ENCODE results near the gene RAB4A.

RAB4A gene

GRCh38 chr1:229247871-229248270 is 23.0 kb upstream of the RAB4A start:
- no peak overlapping the region for H3K9ac ChIP-seq (ENCODE audit: low read length)
- H3K9me3 ChIP-seq (ENCODE audit: control insufficient read depth, low read length), result peaks cover 20% of the 10 kb centered on the region
- no peak for DNase-seq (ENCODE audit: low read depth)
- peaks cover 13% of the 10 kb centered on the region for H3K4me1 ChIP-seq (ENCODE audit: control insufficient read depth, insufficient read depth, low read length)
- no peak overlapping the region for H3K4me3 ChIP-seq (ENCODE audit: low read length)
- H3K27me3 ChIP-seq (replicated peaks; ENCODE audit: control insufficient read depth, insufficient read depth, low read length), result peaks cover 9% of the 10 kb centered on the region
- no peaks in the 10 kb centered on the region for H3K36me3 ChIP-seq (ENCODE audit: control insufficient read depth, insufficient read depth, low read length, severe bottlenecking)

- H3K9ac ChIP-seq (ENCODE audit: low read length), result no peak overlapping the region
- H3K4me3 ChIP-seq (ENCODE audit: low read length), result no peak overlapping the region
- DNase-seq (ENCODE audit: low read depth), result no peak
- peaks cover 8% of the 10 kb centered on the region for H3K9me3 ChIP-seq (ENCODE audit: control insufficient read depth, low read length)
- H3K27me3 ChIP-seq (replicated peaks; ENCODE audit: control insufficient read depth, insufficient read depth, low read length), result peaks cover 9% of the 10 kb centered on the region
- no peaks in the 10 kb centered on the region for H3K36me3 ChIP-seq (ENCODE audit: control insufficient read depth, insufficient read depth, low read length, severe bottlenecking)
- H3K4me1 ChIP-seq (ENCODE audit: control insufficient read depth, insufficient read depth, low read length), result peaks cover 13% of the 10 kb centered on the region
Measured at GRCh38 chr1:229248821-229249817, 21.8 kb upstream of the RAB4A start.

- Histone ChIP-seq H3K9ac (ENCODE audit: low read length) (no peak overlapping the region), H3K27me3 (replicated peaks; ENCODE audit: control insufficient read depth, insufficient read depth, low read length) (peaks cover 9% of the 10 kb centered on the region), H3K4me3 (ENCODE audit: low read length) (no peak overlapping the region), H3K36me3 (ENCODE audit: control insufficient read depth, insufficient read depth, low read length, severe bottlenecking) (no peaks in the 10 kb centered on the region), H3K4me1 (ENCODE audit: control insufficient read depth, insufficient read depth, low read length) (peaks cover 13% of the 10 kb centered on the region), H3K9me3 (ENCODE audit: control insufficient read depth, low read length) (no peaks in the 10 kb centered on the region)
- DNase-seq (ENCODE audit: low read depth), result no peak
Measured at GRCh38 chr1:229249854-229250644, 20.9 kb upstream of the RAB4A start.

- no peak for DNase-seq (ENCODE audit: low read depth)
- Histone ChIP-seq H3K27me3 (replicated peaks; ENCODE audit: control insufficient read depth, insufficient read depth, low read length) (peaks cover 15% of the 10 kb centered on the region), H3K9me3 (ENCODE audit: control insufficient read depth, low read length) (no peaks in the 10 kb centered on the region), H3K9ac (ENCODE audit: low read length) (no peak overlapping the region), H3K4me1 (ENCODE audit: control insufficient read depth, insufficient read depth, low read length) (peaks cover 13% of the 10 kb centered on the region), H3K36me3 (ENCODE audit: control insufficient read depth, insufficient read depth, low read length, severe bottlenecking) (no peaks in the 10 kb centered on the region), H3K4me3 (ENCODE audit: low read length) (no peak overlapping the region)
Measured at GRCh38 chr1:229251185-229251584, 19.7 kb upstream of the RAB4A start.

- Histone ChIP-seq H3K9ac (ENCODE audit: low read length) (no peak overlapping the region), H3K9me3 (ENCODE audit: control insufficient read depth, low read length) (no peaks in the 10 kb centered on the region), H3K36me3 (ENCODE audit: control insufficient read depth, insufficient read depth, low read length, severe bottlenecking) (no peaks in the 10 kb centered on the region), H3K4me1 (ENCODE audit: control insufficient read depth, insufficient read depth, low read length) (peaks cover 13% of the 10 kb centered on the region), H3K4me3 (ENCODE audit: low read length) (no peak overlapping the region), H3K27me3 (replicated peaks; ENCODE audit: control insufficient read depth, insufficient read depth, low read length) (peaks cover 17% of the 10 kb centered on the region)
- no peak for DNase-seq (ENCODE audit: low read depth)
Measured at GRCh38 chr1:229252228-229252984, 18.5 kb upstream of the RAB4A start.

- no peaks in the 10 kb centered on the region for H3K9me3 ChIP-seq (ENCODE audit: control insufficient read depth, low read length)
- peak; percentile 11 for DNase-seq (ENCODE audit: low read depth)
- H3K4me3 ChIP-seq (ENCODE audit: low read length), result no peak overlapping the region
- H3K27me3 ChIP-seq (replicated peaks; ENCODE audit: control insufficient read depth, insufficient read depth, low read length), result peaks cover 17% of the 10 kb centered on the region
- H3K4me1 ChIP-seq (ENCODE audit: control insufficient read depth, insufficient read depth, low read length), result peaks cover 16% of the 10 kb centered on the region
- H3K36me3 ChIP-seq (ENCODE audit: control insufficient read depth, insufficient read depth, low read length, severe bottlenecking), result no peaks in the 10 kb centered on the region
- no peak overlapping the region for H3K9ac ChIP-seq (ENCODE audit: low read length)
Measured at GRCh38 chr1:229253151-229253974, 17.5 kb upstream of the RAB4A start.

GRCh38 chr1:229254910-229255541 is 15.9 kb upstream of the RAB4A start:
- H3K27me3 ChIP-seq (replicated peaks; ENCODE audit: control insufficient read depth, insufficient read depth, low read length), result peaks cover 11% of the 10 kb centered on the region
- no peaks in the 10 kb centered on the region for H3K36me3 ChIP-seq (ENCODE audit: control insufficient read depth, insufficient read depth, low read length, severe bottlenecking)
- H3K9me3 ChIP-seq (ENCODE audit: control insufficient read depth, low read length), result no peaks in the 10 kb centered on the region
- H3K9ac ChIP-seq (ENCODE audit: low read length), result no peak overlapping the region
- no peak overlapping the region for H3K4me3 ChIP-seq (ENCODE audit: low read length)
- DNase-seq (ENCODE audit: low read depth), result peak; percentile 19
- peaks cover 19% of the 10 kb centered on the region for H3K4me1 ChIP-seq (ENCODE audit: control insufficient read depth, insufficient read depth, low read length)

GRCh38 chr1:229258031-229258756 is 12.7 kb upstream of the RAB4A start:
- H3K4me3 ChIP-seq (ENCODE audit: low read length), result no peak overlapping the region
- peaks cover 8% of the 10 kb centered on the region for H3K27me3 ChIP-seq (replicated peaks; ENCODE audit: control insufficient read depth, insufficient read depth, low read length)
- no peaks in the 10 kb centered on the region for H3K9me3 ChIP-seq (ENCODE audit: control insufficient read depth, low read length)
- H3K36me3 ChIP-seq (ENCODE audit: control insufficient read depth, insufficient read depth, low read length, severe bottlenecking), result no peaks in the 10 kb centered on the region
- DNase-seq (ENCODE audit: low read depth), result peak; percentile 87
- peaks cover 5% of the 10 kb centered on the region for H3K4me1 ChIP-seq (ENCODE audit: control insufficient read depth, insufficient read depth, low read length)
- H3K9ac ChIP-seq (ENCODE audit: low read length), result peak overlapping the region; percentile 7

GRCh38 chr1:229258757-229259060 is 12.2 kb upstream of the RAB4A start:
- Histone ChIP-seq H3K27me3 (replicated peaks; ENCODE audit: control insufficient read depth, insufficient read depth, low read length) (peaks cover 8% of the 10 kb centered on the region), H3K4me1 (ENCODE audit: control insufficient read depth, insufficient read depth, low read length) (peaks cover 5% of the 10 kb centered on the region), H3K9ac (ENCODE audit: low read length) (peak overlapping the region; percentile 4), H3K9me3 (ENCODE audit: control insufficient read depth, low read length) (no peaks in the 10 kb centered on the region), H3K4me3 (ENCODE audit: low read length) (no peak overlapping the region), H3K36me3 (ENCODE audit: control insufficient read depth, insufficient read depth, low read length, severe bottlenecking) (no peaks in the 10 kb centered on the region)
- DNase-seq (ENCODE audit: low read depth), result no peak

- Histone ChIP-seq H3K36me3 (ENCODE audit: control insufficient read depth, insufficient read depth, low read length, severe bottlenecking) (no peaks in the 10 kb centered on the region), H3K27me3 (replicated peaks; ENCODE audit: control insufficient read depth, insufficient read depth, low read length) (peaks cover 8% of the 10 kb centered on the region), H3K9me3 (ENCODE audit: control insufficient read depth, low read length) (no peaks in the 10 kb centered on the region), H3K4me3 (ENCODE audit: low read length) (no peak overlapping the region), H3K9ac (ENCODE audit: low read length) (no peak overlapping the region), H3K4me1 (ENCODE audit: control insufficient read depth, insufficient read depth, low read length) (peaks cover 5% of the 10 kb centered on the region)
- DNase-seq (ENCODE audit: low read depth), result no peak
Measured at GRCh38 chr1:229260297-229260696, 10.6 kb upstream of the RAB4A start.
